ENCODE data around the gene MAN1C1. TPM values are rescaled to one million over a fixed set of nuclear protein-coding genes. Genes with fewer than 3 reads are reported as not detected.

MAN1C1 gene
- total RNA-seq, 1 donor from 2014 or later, result 39.4 TPM

DNA sequence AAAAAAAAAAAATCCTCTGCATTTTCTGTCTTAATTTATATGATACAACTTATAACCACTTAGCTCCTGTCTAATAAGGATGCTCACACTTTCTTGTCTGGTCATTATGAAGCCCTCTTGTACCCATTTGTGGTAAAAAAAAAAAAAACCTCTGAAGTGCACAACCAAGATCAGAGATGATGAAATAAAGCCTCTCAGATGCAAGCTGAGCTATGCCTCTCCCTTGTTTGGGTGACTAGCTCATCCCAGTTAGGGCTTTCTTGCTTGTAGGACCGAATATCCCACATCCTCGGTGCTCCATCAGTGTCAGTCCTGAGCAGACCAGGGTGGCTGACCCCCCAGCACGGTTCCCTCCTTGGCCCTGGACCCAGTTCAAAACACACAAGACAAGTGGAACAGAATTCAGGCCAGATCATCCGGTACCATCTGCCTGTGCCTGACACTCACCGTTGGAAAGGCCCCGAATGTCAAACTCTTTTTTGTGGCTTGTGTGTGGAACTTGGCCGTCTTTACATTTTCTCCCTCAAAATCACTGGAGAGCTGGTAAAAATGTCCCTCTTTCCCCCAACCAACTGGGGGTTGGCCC lies 177.1 kb downstream of the MAN1C1 start:
- ATAC-seq (no peak), DNase-seq (ENCODE audit: low spot score) (no peak)

DNA sequence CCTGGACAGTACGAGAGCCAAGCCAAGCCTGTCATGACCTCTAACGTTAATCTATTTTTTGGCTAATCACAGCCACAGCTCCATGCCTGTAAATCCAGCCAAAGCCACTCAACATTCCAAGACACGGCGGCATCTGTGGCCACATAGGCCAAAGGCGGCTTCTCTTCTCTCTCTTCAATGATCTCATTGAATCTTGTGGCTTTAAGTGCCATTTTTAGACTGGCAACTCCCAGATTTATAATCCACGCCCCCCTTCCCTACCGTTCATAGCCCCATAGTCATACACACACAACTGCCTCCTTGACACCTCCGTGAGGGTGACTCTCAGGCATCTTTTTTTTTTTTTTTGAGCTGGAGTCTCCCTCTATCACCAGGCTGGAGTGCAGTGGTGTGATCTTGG lies 177.7 kb downstream of the MAN1C1 start:
- ATAC-seq, result no peak

DNA sequence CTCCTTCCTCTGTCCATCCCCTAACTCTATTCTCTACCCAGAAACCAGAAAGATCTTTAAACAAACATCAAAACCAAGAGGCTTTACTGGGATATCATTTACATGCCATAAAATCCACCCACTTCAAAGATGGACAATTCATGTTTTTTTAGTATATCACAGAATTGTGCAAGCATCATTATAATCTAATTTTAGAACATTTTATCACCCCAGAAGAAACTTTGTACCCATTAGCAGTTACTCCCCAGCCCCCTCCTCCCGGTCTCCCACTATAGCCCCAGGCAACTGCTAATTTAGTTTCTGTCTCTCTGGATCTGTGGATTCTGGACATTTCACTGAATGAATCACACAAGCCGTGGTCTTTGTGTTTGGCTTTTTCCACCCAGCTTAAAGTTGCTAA lies 178.6 kb downstream of the MAN1C1 start:
- no peak for DNase-seq (ENCODE audit: low spot score)

More for the DNA sequence above, 177.7 kb downstream of the MAN1C1 start:
- DNase-seq (ENCODE audit: low spot score), result no peak

DNA sequence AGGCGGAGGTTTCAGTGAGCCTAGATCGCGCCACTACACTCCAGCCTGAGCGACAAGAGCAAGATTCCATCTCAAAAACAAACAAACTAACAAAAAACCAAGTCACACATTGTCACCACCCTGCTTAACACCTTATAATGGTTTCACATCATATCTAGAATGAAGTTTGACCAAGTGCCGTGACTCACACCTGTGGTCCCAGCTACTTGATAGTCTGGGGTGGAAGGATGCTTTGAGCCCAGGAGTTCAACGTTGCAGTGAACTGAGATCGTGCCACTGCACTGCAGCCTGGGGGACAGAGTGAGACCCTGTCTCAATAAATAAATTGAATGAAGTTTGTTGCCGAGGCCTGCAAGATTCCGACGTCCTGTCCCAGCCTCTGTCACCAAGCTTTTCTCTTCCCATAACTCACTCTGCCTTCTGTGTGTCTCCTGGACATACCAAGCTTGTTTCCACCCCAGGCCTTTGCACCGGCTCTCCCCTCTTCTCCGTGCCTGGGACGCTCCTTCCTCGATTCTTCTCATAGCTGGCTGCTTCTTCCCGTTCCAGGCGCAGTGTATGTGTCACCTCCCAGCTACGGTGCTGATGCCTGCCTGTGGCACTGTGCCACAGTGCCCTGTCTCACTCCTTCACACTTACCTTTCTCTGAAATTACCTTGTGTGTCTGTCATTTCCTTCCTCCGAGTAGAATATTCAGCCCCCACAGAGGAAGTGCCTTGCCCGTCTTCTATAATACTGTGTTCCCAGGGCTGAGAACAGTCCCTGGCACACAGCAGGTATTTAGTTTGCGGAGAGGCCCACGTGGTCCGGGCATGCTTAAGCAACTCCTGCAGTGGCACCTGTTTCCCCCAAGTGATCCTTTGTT lies 179.6 kb downstream of the MAN1C1 start:
- ATAC-seq (peak; percentile 61), DNase-seq (ENCODE audit: low spot score) (no peak)

More for the DNA sequence above, 178.6 kb downstream of the MAN1C1 start:
- no peak for ATAC-seq

DNA sequence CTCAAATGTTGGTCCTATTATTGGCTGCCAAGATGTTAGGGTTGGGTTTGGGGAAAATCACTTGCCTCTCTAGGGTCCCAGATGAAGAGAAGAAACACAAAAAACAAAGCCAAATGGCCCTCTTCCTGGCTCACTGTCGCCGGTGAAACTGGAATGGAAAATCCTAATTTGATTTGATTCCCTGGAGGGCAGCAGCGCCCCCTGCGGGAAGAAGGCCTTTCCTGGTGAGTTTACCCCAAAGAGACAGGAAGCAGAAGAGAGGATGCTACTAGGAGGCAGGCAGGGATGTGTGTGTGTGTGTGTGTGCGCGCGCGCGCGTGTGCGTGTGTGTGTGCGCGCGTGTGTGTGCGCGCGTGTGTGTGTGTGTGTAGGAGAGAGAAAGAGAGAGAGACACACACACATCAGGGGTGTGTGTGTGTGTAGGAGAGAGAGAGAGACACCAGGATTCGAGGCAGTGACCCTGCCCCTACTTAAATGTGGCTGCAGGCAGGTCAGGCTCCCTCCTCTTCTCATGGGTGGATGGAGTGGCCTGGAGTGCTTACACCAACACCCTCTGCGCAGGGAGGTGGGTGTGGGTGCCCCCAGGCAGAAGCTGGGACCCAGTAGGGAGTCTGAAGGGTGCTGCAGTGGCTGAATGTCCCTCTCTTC lies 180.3 kb downstream of the MAN1C1 start:
- peak; percentile 87 for DNase-seq (ENCODE audit: low spot score)
- ATAC-seq, result peak; percentile 81

DNA sequence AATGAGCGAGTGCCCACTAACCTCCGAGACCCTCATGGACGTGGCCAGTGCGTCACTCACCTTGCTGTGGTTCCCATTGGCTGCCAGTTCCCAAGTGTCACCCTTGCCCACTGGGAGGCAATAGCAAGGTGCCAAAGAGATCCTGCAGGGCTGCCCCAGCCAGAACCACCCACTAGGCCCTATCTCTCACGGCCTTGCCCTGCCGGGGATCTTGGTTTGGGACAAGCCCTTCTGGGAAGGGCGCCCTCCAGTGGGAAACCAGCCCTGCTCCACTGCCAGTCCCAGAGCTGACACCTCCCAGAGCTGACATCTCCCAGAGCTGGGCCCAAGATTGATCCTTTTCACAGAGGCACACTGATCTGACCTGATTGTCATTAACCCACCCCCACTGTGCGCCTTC lies 181.3 kb downstream of the MAN1C1 start:
- DNase-seq (ENCODE audit: low spot score) (no peak), ATAC-seq (peak; percentile 32)

DNA sequence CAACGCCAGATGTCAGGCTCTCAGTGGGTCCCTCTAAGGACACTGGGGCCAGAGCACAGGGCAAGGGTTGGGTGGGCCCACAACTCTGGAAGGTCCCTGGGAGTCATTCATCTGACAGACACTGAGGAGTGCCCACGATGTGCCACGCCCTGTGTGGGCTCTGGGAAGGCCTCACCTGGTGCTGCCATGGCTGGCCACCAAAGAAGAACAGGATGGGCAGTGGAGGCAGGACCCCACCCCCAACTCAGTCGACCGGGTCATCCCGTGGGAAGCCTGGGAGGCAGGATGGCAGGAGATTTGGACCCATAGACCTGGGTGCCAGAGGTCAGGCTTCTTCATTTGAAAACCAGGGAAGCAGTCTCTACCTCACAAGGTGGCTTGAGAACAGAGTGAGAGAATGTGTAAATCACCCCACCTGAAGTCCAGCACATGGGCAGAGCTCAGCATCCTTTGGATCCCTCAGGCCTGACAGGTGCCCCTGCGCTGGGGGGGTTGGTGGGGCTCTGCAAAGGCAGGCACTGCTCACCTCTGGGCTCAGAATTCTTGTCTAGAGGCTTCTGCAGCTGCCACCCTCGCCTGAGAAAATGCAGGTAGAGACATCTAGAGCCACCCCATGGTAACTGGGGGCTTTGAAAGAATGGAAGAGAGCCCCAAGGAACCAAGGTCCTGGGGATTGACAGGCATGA lies 182.2 kb downstream of the MAN1C1 start:
- DNase-seq (ENCODE audit: low spot score) (no peak), ATAC-seq (no peak)

DNA sequence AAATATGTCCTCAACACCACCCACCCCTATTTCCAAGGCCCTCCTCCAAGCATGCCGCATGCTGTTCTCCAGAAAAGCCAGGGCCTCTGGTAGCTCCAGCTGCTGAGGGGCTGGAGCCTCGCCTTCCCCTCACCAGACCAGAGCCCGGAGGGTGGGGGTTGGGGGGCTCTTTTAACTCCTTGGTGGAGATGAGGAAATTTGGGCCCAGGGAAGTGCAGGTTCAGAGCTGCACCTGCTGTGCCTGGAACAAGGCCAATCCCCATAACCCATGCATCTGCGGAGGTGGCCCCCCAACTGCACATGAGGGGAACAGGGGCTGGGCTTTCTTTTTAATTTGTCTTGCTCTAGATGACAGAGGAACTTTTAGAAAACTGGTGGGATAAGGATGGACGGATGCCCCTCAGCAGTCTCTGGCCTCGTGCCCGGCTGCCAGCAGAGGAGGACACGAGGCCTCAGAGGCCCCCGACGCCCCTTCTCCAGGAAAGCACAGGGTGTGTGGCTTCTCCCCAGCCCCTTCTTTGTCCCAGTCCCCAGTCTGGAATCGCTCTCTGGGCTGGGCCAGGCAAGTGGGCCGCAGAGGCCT lies 182.9 kb downstream of the MAN1C1 start:
- ATAC-seq, result no peak
- DNase-seq (ENCODE audit: low spot score), result no peak

DNA sequence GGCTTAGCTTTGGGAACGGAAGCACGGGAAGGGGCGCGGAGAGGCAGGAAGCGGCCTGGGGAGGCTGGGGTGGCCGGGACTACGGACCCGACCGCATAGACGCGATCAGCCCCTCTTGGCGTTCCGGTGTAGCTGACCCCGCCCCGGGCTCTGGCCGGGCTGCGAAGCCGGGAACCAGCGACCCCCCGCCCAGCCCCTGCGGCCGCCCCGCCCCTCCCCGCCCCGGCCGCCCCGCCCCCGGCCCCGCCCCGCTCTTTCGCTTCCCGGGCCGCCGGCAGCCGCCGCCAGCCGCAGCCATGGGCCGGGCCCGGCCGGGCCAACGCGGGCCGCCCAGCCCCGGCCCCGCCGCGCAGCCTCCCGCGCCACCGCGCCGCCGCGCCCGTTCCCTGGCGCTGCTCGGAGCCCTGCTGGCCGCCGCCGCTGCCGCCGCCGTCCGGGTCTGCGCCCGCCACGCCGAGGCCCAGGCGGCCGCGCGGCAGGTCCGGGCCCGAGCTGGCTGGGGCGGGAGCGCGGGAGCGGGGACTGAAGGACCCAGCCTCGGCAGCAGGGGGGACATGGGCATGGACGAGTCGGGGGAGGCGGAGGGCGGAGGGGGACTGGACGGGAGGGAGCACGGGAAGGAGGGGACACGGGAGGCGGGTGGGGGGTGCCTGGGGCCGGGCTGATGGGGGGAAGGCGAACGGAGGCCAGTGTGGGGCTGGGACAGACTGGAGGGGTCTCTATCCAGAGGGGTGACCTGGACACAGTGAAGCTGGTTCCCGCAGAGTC lies 183.5 kb downstream of the MAN1C1 start, which contains the start of gene SELENON:
Gene SELENON (plus strand): TSS at position 259 of the 768 bp plus-strand sequence. CDS start 38 bp downstream, at position 297.
- DNase-seq (ENCODE audit: low spot score) (peak; percentile 66), ATAC-seq (peak; percentile 75)

DNA sequence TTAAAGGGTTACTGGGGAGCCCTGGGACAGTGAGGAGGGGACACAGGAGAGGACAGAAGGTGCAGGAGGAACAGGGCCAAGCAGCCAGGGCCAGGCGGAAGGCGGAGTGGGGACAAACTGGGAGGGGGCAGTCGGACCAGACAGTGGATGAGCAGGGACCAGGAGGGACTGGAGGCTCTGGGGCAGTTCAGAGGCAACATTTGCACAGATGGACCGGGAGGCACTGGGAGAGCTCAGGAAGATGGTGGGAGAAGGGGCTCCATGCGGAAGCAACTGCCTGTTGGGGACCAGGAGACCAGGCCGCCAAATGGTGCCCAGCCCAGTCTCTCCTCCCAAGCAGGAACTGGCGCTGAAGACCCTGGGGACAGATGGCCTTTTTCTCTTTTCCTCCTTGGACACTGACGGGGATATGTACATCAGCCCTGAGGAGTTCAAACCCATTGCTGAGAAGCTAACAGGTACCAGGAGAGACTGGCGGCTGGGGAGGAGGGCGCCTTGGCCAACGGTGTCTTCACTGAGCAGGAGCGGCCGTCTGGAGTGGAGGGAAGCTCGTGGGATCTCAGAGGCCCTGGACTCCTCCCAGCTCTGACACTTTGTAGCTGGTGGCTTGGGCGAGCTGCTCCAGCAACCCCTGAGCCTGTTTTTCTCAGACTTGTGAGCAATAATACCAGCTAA lies 184.2 kb downstream of the MAN1C1 start:
- no peak for DNase-seq (ENCODE audit: low spot score)
- no peak for ATAC-seq

DNA sequence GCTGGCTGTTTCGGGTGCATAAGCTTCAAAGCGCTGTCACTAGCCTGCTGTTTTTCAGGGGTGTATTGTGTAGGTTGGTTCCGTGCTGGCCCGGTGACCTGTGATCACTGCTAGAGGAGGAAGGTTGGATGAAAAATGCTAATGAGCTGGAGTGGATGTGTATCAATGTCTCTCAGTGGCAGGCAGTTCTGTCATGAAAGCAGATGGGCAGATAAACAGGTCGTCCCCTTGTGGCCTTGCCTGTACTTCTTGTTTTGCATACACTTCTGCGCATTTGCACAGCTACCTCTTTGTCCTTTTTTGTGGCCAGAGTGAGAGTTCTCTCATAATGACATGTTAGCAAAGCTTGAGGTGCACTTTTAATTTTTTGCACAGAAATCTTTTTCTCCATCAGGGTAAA lies 186.3 kb downstream of the MAN1C1 start:
- DNase-seq (ENCODE audit: low spot score) (no peak), ATAC-seq (no peak)

DNA sequence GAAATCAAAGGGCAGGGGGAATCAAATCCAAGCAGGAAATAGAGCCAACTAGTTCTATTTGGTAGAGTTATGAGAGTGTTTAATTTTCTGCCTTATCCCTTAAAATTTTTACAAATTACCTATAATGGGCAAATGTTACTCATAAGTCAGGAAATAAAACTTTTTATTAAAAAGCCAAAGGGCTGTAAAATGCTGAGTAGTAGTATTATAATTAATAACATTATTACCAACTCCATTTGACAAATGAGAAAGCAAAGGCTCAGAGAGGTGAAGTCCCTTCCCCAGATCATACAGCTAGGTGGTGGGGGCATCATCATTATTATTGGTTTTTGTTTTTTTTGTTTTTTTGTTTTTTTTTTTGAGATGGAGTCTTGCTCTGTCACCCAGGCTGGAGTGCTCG lies 186.8 kb downstream of the MAN1C1 start:
- DNase-seq (ENCODE audit: low spot score), result no peak

DNA sequence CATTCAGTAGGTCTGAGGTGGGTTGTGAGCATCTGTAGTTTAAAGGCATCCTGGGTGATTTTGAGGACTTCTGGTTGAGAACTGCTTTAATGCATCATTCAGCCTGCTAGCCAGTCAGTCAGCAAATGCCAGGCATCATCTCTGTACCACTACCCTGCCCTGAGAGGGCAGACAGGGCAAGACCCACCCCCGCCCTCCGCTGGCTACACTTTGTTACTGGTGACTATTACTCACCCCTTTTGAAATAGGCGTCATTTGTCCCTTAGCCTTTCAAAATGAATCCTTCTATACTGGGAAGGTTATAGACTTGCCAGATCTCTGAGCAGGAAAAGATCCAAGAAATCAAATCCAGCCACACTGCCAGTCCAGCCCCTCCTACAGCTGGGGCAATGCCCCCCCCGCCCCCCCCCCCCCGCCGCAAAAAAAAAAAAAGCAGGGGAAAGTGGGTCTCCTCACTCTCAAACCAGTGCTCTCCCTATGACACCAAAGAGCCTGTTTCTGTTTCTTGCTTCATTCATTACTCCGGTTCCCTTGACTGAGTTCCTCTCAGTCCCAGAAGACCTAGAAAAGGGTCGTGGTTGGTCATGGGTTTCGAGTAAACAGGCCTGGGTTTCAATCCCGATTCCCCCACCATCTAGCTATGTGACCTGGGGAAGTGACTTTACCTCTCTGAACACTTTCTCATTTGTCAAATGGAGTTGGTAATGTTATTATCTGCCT lies 187.8 kb downstream of the MAN1C1 start:
- DNase-seq (ENCODE audit: low spot score), result no peak
- no peak for ATAC-seq

More for the DNA sequence above, 186.8 kb downstream of the MAN1C1 start:
- no peak for ATAC-seq

DNA sequence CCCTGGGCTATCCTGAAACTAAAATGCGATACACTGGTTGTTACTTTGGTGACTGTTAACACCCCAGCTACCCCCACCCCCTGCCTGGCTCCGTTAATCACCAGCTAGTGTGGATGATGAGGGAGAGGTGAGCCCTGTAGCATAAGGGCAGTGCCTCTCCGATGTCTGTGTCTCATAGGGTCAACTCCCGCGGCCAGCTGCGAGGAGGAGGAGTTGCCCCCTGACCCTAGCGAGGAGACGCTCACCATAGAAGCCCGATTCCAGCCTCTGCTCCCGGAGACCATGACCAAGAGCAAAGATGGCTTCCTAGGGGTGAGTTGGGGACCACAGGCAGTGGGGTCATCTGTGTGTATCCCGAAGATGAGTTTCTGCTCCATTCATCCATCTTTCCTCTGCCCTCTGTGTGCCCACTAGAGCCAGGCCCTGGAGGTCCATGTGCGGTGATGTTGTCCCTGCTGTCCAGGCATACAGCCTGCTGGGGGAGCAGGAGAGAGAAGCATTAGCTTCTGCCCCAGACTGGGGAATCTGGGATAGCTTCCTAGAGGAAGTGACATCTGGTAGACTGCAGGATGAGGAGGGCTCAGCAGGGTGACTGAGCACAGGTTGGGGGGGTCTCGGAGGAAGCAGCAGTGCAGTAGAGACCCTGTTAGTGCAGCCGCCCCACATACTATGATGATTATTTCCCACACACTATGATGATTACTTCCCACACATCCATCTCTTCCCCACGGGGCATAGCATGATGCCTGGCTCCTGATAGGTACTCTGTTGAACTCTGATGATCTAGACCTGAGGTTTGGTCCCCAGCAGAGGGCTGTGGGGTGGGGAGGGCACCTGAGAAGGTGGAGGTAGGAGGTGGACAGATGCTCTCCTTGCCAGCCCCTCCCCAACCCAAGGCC lies 188.6 kb downstream of the MAN1C1 start:
- ATAC-seq (no peak), DNase-seq (ENCODE audit: low spot score) (no peak)

DNA sequence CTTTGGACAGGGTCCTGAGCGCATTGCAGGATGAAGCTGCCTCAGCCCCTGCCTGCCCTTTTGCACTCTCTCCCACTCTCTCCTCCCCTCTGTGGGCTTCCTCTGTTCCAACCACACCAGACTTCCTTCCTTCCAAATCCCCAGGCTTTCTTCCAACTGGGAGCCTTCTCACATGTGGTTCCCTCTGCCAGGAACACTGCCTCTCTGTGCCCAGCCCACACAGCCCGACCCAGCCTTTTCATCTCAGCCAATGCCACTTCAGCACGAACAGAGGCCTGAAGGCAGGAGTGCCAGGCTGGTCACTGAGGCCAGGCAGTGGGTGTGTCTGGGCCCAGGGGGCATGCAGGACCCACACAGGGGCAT lies 189.3 kb downstream of the MAN1C1 start:
- DNase-seq (ENCODE audit: low spot score), result no peak
- peak; percentile 33 for ATAC-seq

DNA sequence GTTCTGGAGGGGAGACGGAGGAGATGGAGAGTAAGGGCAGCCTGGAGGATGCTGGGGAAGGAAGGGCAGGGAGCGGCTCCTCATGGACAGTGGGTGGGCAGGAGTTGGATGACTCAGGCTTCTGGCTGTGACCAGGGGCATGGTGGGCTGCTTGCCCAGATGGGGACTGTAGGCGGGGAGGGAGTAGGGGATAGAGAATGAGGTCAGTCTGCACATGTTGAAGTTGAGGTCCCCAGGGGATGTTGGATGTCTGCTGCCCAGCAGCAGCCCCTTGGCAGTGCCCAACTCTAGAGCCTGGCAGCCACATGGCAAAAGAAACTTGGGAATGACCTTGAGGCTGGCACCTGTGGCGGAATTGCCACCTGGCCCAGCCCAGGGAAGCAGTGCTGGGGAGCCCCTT lies 189.8 kb downstream of the MAN1C1 start:
- ATAC-seq (no peak), DNase-seq (ENCODE audit: low spot score) (no peak)

DNA sequence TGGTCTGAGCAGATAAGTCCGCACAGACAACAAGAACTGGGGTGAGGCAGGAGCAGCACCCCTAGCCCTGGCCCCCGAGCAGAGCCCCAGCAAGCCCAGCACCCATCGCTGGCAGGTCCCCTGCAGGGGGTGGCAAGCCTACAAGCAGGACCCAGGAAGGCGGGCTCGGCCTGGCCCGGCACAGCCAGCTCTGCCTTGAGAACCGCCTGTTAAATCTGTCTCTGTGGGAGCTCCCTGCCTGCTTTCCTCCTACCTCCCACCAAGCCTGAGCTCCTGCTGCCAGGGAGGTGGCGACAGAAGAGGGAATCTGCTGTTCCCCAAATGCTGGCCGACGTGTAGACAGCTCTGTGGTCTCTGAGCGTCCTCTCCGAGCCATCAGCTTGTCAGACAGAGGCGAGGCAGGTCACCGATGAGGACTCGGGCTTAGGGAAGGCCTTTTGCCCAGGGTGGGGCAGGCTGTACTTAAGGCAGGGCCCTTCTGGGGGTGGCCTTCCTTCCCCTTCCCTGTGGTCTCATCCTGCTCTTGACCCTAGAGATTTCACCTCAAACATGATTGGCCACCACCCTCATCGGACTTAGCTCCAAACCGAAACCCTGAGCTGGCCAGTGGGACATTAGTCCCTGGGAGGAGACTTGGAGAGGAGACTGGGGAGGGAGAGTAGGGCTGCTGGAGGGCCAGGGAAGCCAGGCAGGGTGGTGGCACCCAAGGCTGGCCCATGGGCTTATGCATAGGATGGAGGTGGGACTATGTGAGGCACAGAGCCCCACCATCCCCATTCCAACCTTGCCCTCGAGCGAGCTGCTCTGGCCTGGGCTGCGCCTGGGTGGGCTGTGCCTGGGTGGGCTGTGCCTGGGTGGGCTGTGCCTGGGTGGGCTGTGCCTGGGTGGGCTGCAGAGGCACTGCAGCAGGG lies 191.1 kb downstream of the MAN1C1 start:
- no peak for ATAC-seq
- no peak for DNase-seq (ENCODE audit: low spot score)

All from left lobe of liver (tissue), 2 donors.